NCI-H2227 (cell line): ENCODE results near the gene AXDND1.
"Not testable (repeated sequence)": the region's sequence is repeated elsewhere in the genome, so short reads cannot be mapped to it uniquely, and the experiment has no call there.

ENCODE experiments used
- DNase-seq: peaks from one replicate; lab custom pipeline; 2025; ENCODE audit not compliant: unreplicated experiment; lab: John Stamatoyannopoulos, UW

The AXDND1 gene

DNA sequence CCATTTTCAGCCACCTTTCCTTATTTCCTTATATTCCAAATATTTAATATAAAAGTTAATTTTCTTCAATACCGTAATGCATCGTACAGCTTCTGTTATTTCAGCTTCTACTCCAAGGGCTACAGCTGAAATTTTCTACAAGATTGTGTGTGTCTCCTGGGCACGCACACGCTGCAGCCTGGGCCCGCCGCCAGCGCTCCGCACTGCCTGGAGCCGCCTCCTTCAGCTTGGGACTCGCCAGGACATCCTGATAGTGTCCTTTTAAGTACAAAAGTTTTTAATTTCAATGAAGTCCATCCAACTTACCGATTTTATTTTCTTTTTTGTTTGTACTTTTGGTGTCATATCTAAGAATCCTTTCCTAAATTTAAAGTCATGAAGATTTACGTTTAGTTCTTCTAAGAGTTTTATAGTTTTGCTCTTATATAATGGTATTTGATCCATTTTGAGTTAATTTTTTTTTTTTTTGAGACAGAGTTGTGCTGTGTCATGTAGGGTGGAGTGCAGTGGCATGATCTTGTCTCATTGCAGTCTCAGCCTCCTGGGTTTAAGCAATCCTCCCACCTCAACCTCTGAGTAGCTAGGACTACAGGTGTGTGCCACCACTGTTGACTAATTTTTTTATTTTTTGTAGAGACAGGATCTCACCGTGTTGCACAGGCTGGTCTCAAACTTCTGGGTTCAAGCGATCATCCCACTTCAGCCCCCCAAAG is 82.8 kb downstream of the AXDND1 start:
- DNase-seq, result no peak

GRCh38 chr1:179459606-179460206 is 93.9 kb downstream of the AXDND1 start:
- DNase-seq, result not testable (repeated sequence)

GRCh38 chr1:179465661-179466060 is 99.9 kb downstream of the AXDND1 start:
- not testable (repeated sequence) for DNase-seq

DNA sequence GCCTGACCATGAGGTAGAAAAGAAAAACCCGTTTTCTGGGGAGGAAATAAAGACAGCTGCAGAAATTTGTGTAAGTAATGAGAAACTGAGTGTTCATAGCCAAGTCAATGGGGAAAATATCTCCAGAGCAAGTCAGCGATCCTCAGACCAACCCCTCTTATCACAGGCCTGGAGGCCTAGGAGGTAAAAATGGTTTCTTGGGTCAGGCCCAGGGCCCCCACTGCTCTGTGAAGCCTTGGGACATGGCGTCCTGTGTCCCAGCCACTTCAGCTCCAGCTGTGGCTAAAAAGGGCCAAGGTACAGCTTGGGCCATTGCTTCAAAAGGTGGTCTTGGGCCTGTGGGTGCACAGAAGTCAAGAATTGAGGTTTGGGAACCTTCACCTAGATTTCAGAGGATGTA is 108.9 kb downstream of the AXDND1 start:
- DNase-seq, result no peak

DNA sequence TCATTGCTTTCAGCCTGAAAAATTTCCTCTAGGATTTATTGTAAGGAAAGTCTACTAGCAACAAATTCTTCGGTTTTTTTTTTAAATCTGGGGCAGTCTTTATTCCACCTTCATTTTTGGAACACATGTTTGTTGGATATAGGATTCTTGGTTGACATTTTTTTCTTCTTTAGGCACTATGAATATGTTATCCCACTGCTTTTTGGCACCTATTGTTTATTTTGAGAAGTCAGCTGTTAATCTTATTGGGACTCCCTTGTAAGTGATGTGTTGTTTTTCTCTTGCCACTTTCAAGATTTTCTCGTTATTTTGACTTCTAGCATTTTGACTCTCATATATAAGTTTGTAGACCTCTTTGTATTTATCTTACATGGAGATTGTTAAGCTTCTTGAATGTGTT is 110.7 kb downstream of the AXDND1 start:
- no peak for DNase-seq

DNA sequence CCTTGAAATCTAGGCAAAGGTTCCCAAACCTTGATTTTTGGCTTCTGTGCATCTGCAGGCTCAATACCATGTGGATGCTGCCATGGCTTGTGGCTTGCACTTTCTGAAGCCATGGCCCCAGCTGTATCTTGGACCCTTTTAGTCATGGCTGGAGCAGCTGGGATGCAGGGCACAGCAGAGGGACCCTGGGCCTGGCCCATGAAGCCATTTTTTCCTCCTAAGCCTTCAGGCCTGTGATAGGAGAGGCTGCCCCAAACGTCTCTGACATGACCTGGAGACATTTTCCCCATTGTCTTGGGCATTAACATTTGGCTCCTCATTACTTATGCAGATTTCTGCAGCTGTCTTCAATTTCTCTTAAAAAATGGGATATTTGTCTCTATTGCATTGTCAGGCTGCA is 112.6 kb downstream of the AXDND1 start:
- no peak for DNase-seq

- DNase-seq, result no peak
Observed at GRCh38 chr1:179490611-179491010, 124.8 kb downstream of the AXDND1 start.

- DNase-seq, result no peak
Observed at GRCh38 chr1:179493323-179493722, 127.6 kb downstream of the AXDND1 start.

- no peak for DNase-seq
Observed at GRCh38 chr1:179506199-179506598, 140.4 kb downstream of the AXDND1 start.

DNA sequence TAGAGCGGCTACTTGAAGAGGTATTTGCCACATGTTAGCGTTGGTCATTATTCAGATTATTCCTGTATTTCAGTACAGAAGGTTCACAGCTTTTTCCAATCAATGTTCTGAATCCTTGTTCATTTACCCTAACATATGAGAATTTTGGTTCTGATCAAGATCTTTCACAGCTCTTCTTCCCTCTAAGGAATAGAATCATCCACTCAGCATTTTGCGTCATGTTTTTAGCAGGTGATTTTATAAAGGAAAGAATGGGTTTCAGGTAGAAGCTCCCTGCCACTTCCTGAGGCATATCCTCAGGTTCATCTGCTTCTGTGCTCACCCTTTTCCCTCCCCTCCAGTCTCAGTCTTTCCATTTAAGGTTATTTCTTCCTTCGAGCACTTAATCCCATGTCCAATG is 143.6 kb downstream of the AXDND1 start:
- no peak for DNase-seq

DNA sequence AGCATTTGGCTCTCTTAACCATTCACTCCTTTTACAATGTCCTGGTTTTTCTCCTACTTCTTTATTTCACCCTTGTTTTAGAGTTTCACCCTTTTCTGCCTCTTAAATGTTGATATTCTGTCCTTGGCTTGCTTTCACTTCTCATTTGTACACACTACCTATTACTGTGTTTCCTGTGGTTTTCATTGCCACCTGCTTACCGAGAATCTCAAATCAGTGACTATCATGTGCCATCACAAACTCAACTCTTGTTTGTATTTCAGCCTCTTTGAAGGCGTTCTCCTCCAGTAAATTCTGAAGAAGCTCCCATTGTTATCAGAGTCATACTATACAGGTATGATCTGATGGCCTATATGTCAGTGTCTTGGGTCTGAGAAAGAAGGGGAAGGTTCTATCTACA is 144.3 kb downstream of the AXDND1 start:
- DNase-seq, result no peak

- DNase-seq, result no peak
Observed at GRCh38 chr1:179516976-179517705, 151.4 kb downstream of the AXDND1 start.

DNA sequence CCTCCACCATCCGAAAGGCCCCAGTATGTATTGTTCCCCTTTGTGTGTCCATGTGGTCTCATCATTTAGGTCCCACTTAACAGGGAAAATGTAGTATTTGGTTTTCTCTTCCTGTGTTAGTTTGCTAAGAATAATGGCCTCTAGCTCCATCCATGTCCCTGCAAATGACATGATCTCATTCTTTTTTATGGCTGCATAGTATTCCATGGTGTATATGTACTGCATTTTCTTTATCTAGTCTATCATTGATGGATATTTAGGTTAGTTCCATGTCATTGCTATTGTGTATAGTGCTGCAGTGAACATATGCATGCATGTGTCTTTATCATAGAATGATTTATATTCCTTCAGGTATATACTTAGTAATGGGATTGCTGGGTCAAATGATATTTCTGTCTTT is 152.8 kb downstream of the AXDND1 start:
- not testable (repeated sequence) for DNase-seq

DNA sequence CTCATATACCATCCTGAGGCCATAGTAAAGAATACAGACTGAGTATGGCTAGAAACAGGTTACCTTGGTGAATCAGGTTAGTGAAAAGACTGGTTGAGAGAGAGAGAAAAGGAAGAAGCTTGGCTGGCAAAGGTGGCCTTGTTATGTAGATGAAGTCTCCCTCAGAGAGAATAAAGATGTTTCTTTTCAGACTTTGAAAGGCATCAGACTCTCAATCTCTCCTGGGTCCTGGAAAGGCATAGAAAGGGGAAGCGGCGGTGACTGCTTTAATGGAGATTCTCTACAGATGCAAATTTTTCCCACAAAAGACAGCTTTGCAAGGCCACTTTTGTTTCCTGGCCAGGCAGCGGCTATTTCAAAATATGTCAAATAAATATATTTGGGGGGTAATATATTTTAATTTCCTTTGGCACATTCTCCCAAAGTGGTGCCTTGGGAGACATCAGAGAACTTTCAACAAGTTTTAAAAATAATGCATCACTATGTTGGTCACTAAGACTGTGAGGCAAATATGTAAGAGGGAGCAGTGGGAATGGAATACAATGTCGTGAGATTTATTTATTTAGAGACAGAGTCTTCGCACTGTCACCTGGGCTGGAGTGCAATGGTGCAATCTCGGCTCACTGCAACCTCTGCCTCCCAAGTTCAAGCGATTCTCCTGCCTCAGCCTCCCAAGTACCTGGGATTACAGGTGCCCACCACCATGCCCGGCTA is 163.9 kb downstream of the AXDND1 start:
- DNase-seq, result no peak

DNA sequence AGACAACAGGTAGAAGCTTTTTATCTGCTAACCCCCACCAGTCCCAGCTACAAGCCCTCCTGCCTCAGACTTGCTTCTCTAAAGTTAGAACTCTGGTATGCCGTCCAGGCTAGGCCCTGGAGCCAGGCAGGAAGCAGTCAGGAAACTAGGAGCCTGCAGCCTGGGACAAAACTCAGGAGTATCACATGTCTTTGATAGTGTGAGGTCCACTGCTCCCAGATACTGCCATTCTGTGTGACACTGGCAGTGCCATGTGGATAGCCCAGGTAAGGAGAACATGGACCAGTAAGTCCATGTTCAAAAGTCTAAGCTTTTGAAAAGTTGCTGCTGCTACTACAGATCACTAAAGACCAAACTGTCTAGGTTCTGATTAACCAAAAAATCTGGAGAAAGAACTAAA is 164.6 kb downstream of the AXDND1 start:
- DNase-seq, result no peak

DNA sequence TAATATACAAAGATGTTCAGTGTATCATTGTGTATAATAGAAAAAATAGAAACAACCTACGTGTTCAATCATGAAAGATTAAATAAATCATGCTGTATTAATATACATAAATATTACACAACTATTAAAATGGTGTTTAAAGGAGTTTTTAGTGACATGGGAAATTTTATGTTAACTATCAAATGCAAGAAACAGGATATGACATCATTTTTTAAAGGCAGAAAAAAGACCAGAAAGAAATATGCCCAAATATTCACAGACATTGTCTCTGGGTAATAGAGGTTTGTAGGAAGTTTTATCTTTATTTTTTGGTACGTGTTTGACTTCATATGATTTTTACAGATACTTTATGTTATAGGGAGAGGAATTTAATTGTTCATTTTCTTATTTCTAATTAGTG is 176.0 kb downstream of the AXDND1 start:
- DNase-seq, result no peak

- no peak for DNase-seq
Observed at GRCh38 chr1:179545321-179545720, 179.6 kb downstream of the AXDND1 start.

GRCh38 chr1:179547021-179547535 is 181.3 kb downstream of the AXDND1 start:
- DNase-seq, result no peak

GRCh38 chr1:179548666-179549367 is 183.0 kb downstream of the AXDND1 start:
- DNase-seq, result no peak

DNA sequence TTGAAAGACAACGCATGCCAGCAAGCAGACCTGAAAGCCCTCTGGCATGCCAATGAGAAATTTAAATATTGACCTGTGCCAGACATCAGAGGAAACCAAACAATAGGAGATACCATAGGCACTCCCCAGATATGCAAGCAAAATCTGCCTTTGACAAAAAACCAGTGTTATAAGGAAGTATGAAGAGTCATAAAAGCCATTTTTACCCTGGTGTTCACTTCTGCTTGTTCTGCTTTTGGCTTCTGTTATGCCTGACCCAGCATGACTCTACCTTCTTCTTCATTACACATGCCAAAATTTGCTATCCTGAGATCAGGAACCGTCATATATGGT is 183.6 kb downstream of the AXDND1 start:
- DNase-seq, result no peak
